Jurkat, Clone E6-1 (cell line): ENCODE measurements around the gene STS. TPM values are rescaled to one million over a fixed set of nuclear protein-coding genes. Genes with fewer than 3 reads are reported as not detected.

Source experiments
- DNase-seq: peaks from one replicate; pipeline ENCODE4 v3.0.0-alpha.2; 2011; ENCODE audit warnings: low read depth, low spot score
- H3K4me3 ChIP-seq: 2 replicates; pipeline ENCODE4 v1.5.1; 2011; ENCODE audit warnings: mild to moderate bottlenecking, low read length, control low read depth, moderate library complexity
- polyA plus RNA-seq: library from polyadenylated mRNA; unstranded; fragments of >200 nt; gene quantifications from one replicate; pipeline ENCODE4 v1.2.1, GENCODE V29; 2012; ENCODE audit warnings: missing spikeins; ENCODE audit not compliant: insufficient read length, insufficient read depth

Gene STS, protein sequence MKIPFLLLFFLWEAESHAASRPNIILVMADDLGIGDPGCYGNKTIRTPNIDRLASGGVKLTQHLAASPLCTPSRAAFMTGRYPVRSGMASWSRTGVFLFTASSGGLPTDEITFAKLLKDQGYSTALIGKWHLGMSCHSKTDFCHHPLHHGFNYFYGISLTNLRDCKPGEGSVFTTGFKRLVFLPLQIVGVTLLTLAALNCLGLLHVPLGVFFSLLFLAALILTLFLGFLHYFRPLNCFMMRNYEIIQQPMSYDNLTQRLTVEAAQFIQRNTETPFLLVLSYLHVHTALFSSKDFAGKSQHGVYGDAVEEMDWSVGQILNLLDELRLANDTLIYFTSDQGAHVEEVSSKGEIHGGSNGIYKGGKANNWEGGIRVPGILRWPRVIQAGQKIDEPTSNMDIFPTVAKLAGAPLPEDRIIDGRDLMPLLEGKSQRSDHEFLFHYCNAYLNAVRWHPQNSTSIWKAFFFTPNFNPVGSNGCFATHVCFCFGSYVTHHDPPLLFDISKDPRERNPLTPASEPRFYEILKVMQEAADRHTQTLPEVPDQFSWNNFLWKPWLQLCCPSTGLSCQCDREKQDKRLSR
- 1.8 TPM for polyA plus RNA-seq

DNA sequence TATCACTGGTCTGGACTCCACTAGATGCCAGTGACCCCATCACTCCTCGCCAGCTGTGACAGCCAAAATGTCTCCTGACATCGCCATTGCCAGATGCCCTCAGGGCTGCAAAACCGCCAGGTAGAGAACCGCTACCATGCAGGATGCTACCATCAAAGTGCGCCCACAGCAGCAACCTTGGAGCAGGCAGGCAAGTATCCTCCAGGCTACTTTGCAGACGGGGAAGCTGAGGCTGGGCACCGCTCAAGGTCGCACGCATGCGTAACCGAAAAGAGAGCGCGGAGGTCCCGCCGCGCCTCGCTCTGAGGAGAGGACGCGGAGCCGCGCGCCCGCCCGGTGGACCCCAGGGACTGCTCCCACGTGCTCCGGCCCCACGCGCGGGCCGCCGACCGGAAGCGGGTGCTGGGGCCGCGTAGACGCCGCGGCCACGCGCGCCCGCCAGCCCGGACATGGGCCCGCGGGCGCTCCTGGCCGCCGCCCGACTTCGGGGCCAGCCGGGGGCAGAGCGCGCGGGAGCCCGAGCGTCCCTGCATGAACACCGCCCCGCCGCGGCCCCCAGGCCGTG, at the start of gene STS:
Gene STS (plus strand): TSS at position 300 of the 565 bp plus-strand sequence. CDS start 105,488 bp downstream, outside the sequence.
- H3K4me3 ChIP-seq, result peak within 1 kb of the TSS; percentile 81
- no peak for DNase-seq

DNA sequence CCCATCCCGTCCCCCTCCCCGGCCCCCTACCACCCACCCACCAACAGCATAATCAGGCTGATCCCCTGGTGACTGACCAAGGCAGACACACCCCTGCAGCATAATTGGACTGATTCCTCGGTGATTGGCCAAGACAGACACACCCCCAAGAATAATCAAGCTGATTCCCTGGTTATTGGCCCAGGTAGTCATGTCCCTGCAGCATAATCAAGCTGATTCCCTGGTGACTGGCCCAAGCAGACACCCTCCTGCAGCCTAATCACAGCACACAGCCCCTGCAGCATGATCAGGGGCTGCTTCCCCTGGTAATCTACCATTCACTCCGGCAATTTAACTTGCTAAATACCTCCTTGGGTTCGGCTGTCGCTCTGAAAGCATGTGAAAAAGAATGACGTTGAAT, 47.5 kb upstream of the STS start:
- no peak overlapping the region for H3K4me3 ChIP-seq
- DNase-seq, result no peak

DNA sequence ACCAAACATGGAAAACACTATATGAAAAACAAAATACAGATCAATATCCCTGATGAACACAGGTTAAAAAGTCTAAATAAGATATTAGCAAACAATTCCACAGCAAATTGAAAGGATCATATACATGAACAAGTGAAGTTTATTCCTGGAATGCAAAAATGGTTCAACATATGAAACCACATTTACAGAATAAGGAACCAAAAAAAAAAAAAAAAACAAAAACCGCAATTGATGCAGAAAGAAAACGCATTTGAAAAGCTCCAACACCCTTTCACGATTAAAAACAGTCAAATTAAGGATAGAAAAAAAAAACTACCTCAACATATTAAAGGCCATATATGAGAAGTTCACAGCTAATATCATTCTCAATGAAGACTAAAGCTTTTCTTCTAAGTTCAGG, 45.4 kb upstream of the STS start:
- H3K4me3 ChIP-seq, result no peak overlapping the region
- no peak for DNase-seq

GRCh38 chrX:7106649-7107048, 40.9 kb upstream of the STS start:
- H3K4me3 ChIP-seq, result no peak overlapping the region
- DNase-seq, result no peak

- DNase-seq, result no peak
- H3K4me3 ChIP-seq, result no peak overlapping the region
Measured at GRCh38 chrX:7108030-7108429, 39.5 kb upstream of the STS start.

- no peak for DNase-seq
- H3K4me3 ChIP-seq, result peak overlapping the region; percentile 17
Measured at GRCh38 chrX:7109049-7109531, 38.4 kb upstream of the STS start.

- peak overlapping the region; percentile 17 for H3K4me3 ChIP-seq
- DNase-seq, result no peak
Measured at GRCh38 chrX:7109838-7110793, 37.4 kb upstream of the STS start.

- peak overlapping the region; percentile 24 for H3K4me3 ChIP-seq
- peak; percentile 76 for DNase-seq
Measured at GRCh38 chrX:7110821-7111276, 36.7 kb upstream of the STS start.

DNA sequence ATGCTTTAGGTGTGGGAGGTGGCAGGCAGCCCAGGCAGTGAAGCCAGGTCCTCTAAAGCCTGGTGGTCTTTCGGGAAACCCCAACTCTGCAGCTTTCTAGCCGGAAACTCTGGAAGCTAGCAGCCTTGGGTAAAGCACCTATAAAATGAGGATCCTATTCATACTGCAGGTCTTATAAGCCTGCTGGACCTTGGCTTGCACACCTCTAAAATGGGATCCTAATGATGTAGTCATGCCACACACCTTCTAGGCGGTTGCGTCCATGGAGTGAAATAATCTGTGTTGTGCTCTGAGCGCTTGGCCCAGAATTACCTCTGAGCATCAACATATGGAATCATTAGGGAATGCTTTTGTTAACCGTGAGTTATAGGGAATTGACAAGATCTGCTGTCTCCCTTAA, 36.0 kb upstream of the STS start:
- H3K4me3 ChIP-seq, result no peak overlapping the region; the same call in 1 of the 2 replicates
- no peak for DNase-seq

DNA sequence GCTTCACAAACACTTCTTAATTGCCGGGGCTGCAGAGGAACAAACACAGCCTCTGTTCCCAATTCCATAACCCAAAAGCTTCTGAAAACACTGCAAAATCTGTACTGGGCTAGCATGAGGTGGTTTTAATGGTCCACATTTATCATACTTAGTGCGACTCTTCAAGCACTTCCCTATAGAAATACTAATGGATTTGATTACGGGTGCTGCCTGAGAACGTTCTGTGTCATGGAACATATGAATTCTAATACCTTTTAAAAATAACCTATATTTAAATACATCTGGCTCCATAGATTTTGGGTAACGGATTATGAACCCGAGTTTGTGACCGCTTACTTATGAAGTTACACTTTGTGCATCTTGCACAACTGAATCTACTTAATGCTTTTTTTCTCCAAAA, 35.4 kb upstream of the STS start:
- H3K4me3 ChIP-seq, result no peak overlapping the region
- no peak for DNase-seq

- DNase-seq, result no peak
Measured at GRCh38 chrX:7115557-7115956, 32.0 kb upstream of the STS start.

GRCh38 chrX:7116081-7116480, 31.4 kb upstream of the STS start:
- no peak for DNase-seq
- no peak overlapping the region for H3K4me3 ChIP-seq

More at GRCh38 chrX:7115557-7115956, 32.0 kb upstream of the STS start:
- H3K4me3 ChIP-seq, result no peak overlapping the region

DNA sequence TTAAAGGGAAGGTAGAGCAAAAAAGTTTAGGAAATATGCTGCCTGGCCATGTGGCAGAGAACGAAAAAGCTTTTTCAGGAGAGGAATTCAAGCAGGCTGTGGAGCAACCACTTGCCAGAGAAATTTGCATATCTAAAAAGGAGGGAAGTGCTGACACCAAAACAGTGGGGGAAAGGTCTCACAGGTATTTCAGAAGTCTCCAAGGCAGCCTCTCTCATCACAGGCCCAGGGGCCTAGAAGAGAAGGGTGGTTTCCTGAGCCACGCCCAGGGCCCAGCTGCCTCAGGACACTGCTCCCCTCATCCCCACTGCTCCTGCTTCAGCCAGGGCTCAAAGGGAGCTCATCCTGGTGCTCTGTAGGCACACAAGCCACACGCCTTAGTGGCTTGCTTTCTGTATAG, 29.9 kb upstream of the STS start:
- no peak overlapping the region for H3K4me3 ChIP-seq
- no peak for DNase-seq

DNA sequence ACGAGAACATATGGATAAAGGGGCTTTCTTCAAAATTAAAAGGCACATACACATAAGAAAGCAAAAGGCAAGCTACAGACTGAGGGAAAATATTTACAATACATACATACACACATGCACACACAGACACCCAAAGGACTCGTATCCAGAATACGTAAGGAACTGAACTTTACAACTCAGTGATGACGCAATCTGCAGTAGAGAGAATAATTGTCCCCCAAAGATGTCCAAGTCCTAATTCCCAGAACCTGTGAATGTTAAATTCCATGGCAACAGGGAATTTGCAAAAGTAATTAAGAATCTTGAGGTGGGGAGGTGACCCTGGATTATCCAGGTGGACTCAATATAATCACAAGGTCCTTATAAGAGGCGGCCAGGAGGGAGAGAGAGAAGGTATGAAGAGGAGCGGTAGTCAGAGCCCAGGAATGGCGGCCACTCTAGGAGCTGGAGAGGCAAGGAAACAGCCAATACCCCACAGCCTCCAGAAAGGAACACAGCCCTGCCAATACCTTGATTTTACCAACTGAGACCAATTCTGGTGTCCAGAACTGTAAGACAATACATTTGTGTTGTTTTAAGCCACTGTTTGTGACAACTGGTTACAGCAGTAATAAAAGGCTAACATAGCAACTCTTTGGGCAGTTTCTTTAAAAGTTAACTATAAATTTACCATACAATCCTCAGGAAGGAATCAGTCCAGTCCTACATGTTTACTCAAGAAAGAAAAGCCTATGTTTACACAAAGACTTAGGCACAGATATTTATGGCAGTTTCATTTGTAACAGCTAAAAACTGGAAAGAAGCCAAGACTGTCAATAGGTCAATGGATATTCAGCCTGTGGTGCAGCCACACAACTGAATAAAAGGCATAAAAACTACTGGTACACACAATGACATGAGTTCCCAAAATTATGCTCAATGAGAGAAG, 27.3 kb upstream of the STS start:
- DNase-seq, result no peak
- no peak overlapping the region for H3K4me3 ChIP-seq

- no peak overlapping the region for H3K4me3 ChIP-seq
- DNase-seq, result no peak
Measured at GRCh38 chrX:7120878-7121219, 26.7 kb upstream of the STS start.

GRCh38 chrX:7127056-7127455, 20.5 kb upstream of the STS start:
- DNase-seq, result no peak
- H3K4me3 ChIP-seq, result no peak overlapping the region

- no peak overlapping the region for H3K4me3 ChIP-seq
- no peak for DNase-seq
Measured at GRCh38 chrX:7131621-7132020, 15.9 kb upstream of the STS start.

- no peak overlapping the region for H3K4me3 ChIP-seq
- no peak for DNase-seq
Measured at GRCh38 chrX:7132335-7133049, 15.0 kb upstream of the STS start.
